Measurements from ENCODE around the gene AMDHD2.
"Not testable (repeated sequence)": the region's sequence is repeated elsewhere in the genome, so short reads cannot be mapped to it uniquely, and the experiment has no call there.

The AMDHD2 gene

DNA sequence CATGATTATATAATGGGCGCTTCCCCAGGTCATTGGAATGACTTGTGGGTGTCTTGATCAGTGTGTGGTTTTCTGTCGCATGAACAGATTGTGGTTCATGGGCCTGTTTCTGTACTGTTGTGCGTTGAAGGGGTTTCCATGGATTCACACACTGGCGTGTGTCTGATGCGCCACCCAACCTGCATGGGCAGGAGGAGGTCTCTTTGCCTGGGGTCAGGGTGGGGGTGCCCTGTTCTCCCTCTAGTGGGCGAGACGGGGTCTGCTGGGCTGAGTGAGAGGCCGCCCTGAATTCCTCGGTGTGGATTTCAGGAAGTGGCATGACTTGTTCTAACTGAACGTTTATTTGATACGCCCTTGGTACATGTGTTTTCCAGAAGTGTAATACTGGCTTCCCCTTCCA, 60.0 kb downstream of the AMDHD2 start:
- not testable (repeated sequence) for DNase-seq (ENCODE audit: low read depth)

DNA sequence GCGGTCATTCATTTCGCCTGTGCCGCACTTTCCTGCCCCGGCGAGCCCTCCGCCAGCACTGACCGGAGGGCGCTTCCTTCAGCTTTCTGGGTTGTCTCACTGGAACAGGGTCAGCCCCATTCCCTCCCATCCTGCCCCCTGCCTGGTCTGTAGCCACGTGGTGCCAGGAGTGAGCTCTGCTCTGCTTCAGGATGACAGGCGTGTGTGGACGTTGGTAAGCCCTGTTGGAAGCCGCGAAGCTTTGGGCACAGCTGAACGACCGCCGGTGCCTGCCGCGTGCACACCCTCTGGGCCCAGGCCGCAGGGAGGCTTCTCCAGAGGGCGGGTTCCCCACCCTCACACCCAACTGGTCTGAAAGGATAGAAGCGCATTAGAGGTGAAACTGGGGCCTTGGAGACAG, 60.6 kb downstream of the AMDHD2 start:
- DNase-seq (ENCODE audit: low read depth): not testable (repeated sequence)
